ENCODE results near the gene KEL.

DNA sequence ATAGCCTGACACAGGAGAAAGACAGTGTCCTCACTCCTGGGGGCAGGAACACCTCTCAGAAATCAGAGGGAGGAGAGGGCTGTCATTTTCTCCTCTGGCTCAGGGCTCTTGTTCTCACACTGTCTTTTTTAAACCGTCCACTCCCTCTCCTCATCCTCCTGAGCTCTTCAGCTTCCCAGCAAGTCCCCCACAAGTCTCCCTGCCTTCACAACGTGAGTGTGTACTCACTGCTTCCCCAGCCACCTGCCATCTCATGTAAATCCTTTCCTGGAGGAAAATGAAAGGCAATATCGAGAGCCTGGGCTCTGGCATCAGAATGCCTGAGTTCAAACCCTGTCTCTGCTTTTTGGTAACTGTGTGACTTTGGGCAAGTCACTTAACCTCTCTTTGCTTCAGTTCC, 17.2 kb downstream of the KEL start:
- TF ChIP-seq, protein P1, sequence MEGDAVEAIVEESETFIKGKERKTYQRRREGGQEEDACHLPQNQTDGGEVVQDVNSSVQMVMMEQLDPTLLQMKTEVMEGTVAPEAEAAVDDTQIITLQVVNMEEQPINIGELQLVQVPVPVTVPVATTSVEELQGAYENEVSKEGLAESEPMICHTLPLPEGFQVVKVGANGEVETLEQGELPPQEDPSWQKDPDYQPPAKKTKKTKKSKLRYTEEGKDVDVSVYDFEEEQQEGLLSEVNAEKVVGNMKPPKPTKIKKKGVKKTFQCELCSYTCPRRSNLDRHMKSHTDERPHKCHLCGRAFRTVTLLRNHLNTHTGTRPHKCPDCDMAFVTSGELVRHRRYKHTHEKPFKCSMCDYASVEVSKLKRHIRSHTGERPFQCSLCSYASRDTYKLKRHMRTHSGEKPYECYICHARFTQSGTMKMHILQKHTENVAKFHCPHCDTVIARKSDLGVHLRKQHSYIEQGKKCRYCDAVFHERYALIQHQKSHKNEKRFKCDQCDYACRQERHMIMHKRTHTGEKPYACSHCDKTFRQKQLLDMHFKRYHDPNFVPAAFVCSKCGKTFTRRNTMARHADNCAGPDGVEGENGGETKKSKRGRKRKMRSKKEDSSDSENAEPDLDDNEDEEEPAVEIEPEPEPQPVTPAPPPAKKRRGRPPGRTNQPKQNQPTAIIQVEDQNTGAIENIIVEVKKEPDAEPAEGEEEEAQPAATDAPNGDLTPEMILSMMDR (IDR thresholded peaks at IDR 0.05; ENCODE audit: extremely low read depth in 1 of 2, insufficient read depth in 1 of 2, low read depth in 1 of 2, low read length in 2 of 2) = no peak
- TF ChIP-seq POLR2A (IDR thresholded peaks at IDR 0.05; ENCODE audit: low read depth, low read length) = no peak
- no peak for TF ChIP-seq EZH2 (IDR thresholded peaks at IDR 0.05; ENCODE audit: borderline replicate concordance, low read depth, low read length, severe bottlenecking)
- TF ChIP-seq, protein P2, sequence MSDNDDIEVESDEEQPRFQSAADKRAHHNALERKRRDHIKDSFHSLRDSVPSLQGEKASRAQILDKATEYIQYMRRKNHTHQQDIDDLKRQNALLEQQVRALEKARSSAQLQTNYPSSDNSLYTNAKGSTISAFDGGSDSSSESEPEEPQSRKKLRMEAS (IDR thresholded peaks at IDR 0.05; ENCODE audit: insufficient read depth, insufficient read length) = no peak
- TF ChIP-seq MYC (IDR thresholded peaks at IDR 0.05; ENCODE audit: low read depth, low read length) = no peak
- no peak for TF ChIP-seq POLR2AphosphoS5 (IDR thresholded peaks at IDR 0.05; ENCODE audit: insufficient read depth, low read depth, low read length)
- TF ChIP-seq FOS (IDR thresholded peaks at IDR 0.05; ENCODE audit: borderline replicate concordance, insufficient read depth, low read length) = no peak
- no peak for TF ChIP-seq JUN (IDR thresholded peaks at IDR 0.05; ENCODE audit: borderline replicate concordance, insufficient read depth, insufficient read length, low read depth)
- TF ChIP-seq GATA2 (IDR thresholded peaks at IDR 0.05; ENCODE audit: insufficient read depth, insufficient read length, low read depth, low read length) = no peak
